Right ventricle myocardium inferior (tissue), 1 donor: Measurements from ENCODE around the gene ARL14EPL. TPM values are rescaled to one million over a fixed set of nuclear protein-coding genes. Genes with fewer than 3 reads are reported as not detected.

Experiments
- ATAC-seq: fragments of 200-7000 bp; cut with Tn5 transposase; one replicate; pipeline ENCODE4 v1.9.1; 2020; ENCODE audit warnings: mild to moderate bottlenecking, moderate library complexity
- DNase-seq: peaks from one replicate; pipeline ENCODE4 v3.0.0; 2021; ENCODE audit errors: missing footprints
- intact Hi-C: fragments of 100-400 bp; cut with DNase I; formaldehyde crosslinking; loops from one replicate; pipeline ENCODE4 v1.11.0; 2022
- long read RNA-seq: library from polyadenylated mRNA; unstranded; transcript quantifications from one replicate; pipeline ENCODE4 v2.0.0, GENCODE V29; 2021
- total RNA-seq: library from RNA; stranded (reverse); fragmentation: NEBNext Ultra II Directional; extraction: Animal tissue kit (Norgen Biotek cat#: 25700); gene quantifications from one replicate; pipeline ENCODE4 v1.2.1, GENCODE V29; 2021
- donor health status: DM: no; HTN: yes; CAD: no; lungs with severe emphysema.

The ARL14EPL gene
- not detected for total RNA-seq
- long read RNA-seq: 0 reads

- intact Hi-C loops: loop anchor here (10.0 kb wide), 1 partner anchor 137 kb away; no protein-coding TSS in a partner anchor
Observed at GRCh38 chr5:116032094-116032517, at the start of gene ARL14EPL. Gene ARL14EPL (plus strand): TSS chr5:116032472. CDS start chr5:116051466, 18,994 bp downstream.

GRCh38 chr5:115983519-115983918 lies 48.8 kb upstream of the ARL14EPL start:
- DNase-seq (no peak), ATAC-seq (no peak)
- intact Hi-C loops: no loop called here

More at GRCh38 chr5:116032094-116032517, at the start of gene ARL14EPL:
- peak; percentile 75 for ATAC-seq
- DNase-seq: no peak

- DNase-seq (no peak), ATAC-seq (no peak)
Observed at GRCh38 chr5:115985802-115986757, 46.2 kb upstream of the ARL14EPL start.

DNA sequence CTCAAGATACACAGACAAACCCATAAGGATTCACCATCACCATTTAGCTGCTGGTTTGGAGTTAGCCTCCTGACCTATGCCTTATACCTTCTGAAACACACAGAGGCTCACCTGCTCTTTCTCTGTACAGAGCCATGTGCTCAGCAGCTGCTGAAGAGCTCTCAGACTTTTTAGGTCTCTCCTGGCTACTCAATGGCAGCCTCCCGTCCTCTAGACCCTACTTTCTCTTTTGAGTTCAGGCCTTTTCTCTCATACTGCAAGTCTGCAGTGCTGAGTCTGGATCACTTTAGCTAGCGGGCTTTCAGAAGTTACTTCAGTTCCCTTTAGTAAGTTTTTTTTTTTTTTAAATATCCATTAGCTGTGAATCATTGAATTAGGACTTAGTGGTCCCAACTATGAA lies 44.3 kb upstream of the ARL14EPL start:
- intact Hi-C loops: no loop called here
- ATAC-seq: no peak

More at GRCh38 chr5:115985802-115986757, 46.2 kb upstream of the ARL14EPL start:
- intact Hi-C loops: no loop called here

DNA sequence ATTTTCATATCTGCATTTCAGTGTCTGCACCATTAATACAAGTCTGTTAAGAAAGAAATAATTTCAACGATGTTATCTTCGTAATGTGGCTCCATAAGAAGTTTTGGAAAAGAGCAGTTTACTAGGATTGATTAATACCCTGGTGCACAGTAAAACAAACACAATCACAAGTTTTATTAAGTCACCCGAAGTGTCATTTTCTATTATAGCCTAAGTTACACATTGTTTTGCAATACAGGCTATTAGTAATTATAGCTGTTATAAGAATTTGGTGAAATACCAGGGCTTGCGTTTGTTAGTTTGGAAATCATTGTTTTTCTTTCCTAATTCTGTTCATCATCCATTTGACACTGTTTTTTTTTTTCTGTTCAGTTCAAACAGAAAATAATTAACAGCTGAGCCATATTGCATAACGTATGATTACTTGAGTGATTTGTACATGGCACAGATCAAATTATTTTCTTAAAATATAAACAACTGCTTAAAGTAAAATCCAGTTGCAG lies 39.4 kb upstream of the ARL14EPL start:
- DNase-seq (no peak), ATAC-seq (no peak)
- intact Hi-C loops: no loop called here

More for the DNA sequence above, 44.3 kb upstream of the ARL14EPL start:
- DNase-seq: no peak

GRCh38 chr5:115995351-115995750 lies 36.9 kb upstream of the ARL14EPL start:
- ATAC-seq: no peak

DNA sequence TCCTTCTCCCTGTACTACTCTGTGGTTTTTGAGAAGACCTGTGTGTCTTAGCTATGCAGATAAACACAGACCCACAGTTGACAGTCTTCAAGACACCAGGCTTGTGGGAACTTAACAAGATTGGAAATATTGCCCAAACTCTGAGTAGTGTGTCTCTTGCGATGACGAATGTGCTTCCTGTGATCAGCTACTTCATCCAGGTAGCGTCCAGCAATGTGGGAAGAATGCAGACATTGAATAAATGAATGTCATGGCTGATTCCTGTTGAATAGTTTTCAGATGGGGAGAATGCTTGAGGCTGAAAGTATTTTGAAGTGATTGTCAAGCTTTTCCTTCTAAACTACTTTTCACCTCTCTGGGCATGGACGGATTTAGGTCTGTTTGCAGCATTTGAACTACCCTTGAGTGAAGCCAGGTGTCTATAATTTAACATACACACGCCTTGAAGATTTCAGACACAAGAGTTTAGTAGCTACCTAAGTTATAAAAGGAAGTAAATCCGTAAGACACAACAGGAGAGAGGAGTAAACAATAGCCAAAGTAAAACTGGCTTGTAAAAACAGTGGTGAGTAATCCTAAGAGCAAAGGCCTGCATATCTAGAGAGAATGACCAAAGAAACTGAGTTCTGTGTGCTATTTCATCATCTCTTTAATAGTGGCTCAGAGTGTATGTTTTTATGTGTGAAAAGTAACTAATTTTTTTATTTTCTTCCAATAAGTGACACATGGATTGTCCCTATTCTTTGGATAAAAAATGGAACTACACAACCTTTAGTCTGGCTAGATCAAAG lies 30.0 kb upstream of the ARL14EPL start:
- intact Hi-C loops: no loop called here
- DNase-seq: no peak
- no peak for ATAC-seq

More at GRCh38 chr5:115995351-115995750, 36.9 kb upstream of the ARL14EPL start:
- DNase-seq: no peak
- intact Hi-C loops: no loop called here

- ATAC-seq: no peak
- intact Hi-C loops: no loop called here
- no peak for DNase-seq
Observed at GRCh38 chr5:116004248-116004647, 28.0 kb upstream of the ARL14EPL start.

DNA sequence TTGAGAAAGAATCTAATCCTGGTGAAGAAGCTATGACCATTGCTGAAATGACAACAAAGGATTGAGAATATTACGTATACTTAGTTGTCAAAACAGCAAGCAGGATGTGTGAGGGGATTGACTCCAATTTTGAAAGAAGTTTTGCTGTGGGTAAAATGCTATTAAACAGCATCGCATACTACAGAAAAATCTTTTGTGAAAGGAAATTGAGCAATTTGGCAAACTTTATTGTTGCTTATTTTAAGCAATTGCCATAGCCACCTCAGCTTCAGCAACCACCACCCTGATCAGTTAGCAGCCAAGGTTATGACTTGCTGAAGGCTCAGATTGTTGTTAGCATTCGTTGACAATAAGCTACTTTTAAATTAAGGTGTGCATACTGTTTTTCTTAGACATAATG lies 22.5 kb upstream of the ARL14EPL start:
- intact Hi-C loops: no loop called here
- no peak for ATAC-seq

GRCh38 chr5:116011046-116011445 lies 21.2 kb upstream of the ARL14EPL start:
- DNase-seq (no peak), ATAC-seq (no peak)
- intact Hi-C loops: no loop called here

More for the DNA sequence above, 22.5 kb upstream of the ARL14EPL start:
- no peak for DNase-seq

DNA sequence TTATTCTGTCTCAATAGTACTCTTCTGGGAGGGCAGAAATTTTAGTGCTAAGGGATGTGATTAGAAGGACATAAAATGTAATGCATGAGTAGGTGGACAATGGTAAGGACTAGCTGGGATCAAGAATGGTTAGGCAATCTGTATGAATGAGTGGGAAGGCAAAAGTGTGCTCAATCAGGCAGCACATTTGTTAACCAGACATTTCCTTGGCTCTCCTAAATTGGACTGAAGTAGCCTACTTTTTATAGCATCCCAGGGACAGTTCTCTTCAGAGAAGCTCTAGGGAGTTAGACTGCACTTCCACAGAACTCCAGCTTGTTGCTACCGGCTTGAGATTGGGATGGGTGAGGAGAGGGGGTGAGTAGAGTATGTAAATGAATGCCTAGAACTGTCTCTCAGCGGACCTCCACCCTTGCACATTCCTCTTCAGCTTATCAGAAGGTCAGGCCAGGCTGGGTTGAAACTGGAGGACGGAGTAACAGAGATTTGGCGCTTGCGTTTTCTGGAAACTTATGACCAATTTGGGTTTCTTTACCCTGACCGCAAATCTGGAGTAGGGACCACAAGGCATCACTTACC lies 19.0 kb upstream of the ARL14EPL start:
- intact Hi-C loops: no loop called here
- ATAC-seq: peak; percentile 75
- no peak for DNase-seq

DNA sequence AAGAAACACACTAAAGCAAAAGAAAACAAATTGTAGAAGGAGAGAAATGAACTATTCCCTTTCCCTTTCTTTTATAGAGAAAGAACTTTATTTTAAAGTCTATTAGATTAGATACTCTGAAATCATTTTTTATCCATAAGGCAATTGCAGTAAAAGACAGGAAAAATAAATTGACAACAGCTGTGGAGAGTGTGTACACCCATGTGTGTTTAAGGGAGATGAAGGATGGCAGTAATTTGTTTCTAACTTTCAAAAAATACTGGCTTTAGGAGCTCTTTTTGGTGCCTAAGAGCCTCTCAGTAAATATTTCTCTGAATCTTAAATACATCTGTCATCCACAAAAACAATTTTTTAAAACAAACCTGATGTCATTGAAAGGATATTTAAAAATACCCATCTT lies 18.3 kb upstream of the ARL14EPL start:
- intact Hi-C loops: no loop called here
- no peak for DNase-seq

GRCh38 chr5:116023619-116024018 lies 8.7 kb upstream of the ARL14EPL start:
- ATAC-seq: no peak
- intact Hi-C loops: no loop called here
- DNase-seq: no peak

More for the DNA sequence above, 18.3 kb upstream of the ARL14EPL start:
- ATAC-seq: no peak

DNA sequence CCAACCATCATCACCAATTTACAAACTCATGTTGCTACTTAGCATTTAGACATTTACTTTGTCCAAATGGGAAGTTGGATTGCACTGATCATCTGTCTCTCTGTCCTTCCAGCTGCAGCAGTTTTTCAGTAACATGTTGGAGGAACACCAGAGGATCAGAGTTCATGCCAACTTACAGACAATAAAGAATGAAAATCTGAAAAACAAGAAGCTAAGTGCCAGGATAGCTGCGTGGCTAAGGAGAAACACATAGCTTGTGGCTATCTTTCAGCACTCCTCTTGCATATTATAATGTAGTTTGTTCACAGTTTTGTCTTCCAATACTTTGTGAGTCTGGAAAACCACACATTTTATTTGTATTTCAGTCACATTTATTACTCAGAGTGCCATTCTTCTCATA lies 6.4 kb upstream of the ARL14EPL start:
- ATAC-seq (no peak), DNase-seq (no peak)
- intact Hi-C loops: no loop called here

- ATAC-seq: no peak
- intact Hi-C loops: loop anchor here (10.0 kb wide), 1 partner anchor 138 kb away; no protein-coding TSS in a partner anchor
- DNase-seq: no peak
Observed at GRCh38 chr5:116032991-116033390, 719 bp downstream of the ARL14EPL start.

- no peak for DNase-seq
- no peak for ATAC-seq
- intact Hi-C loops: loop anchor here (10.0 kb wide), 1 partner anchor 140 kb away; no protein-coding TSS in a partner anchor
Observed at GRCh38 chr5:116035123-116035522, 2.9 kb downstream of the ARL14EPL start.

- no peak for DNase-seq
- intact Hi-C loops: loop anchor here (10.0 kb wide), 1 partner anchor 143 kb away; no protein-coding TSS in a partner anchor
- no peak for ATAC-seq
Observed at GRCh38 chr5:116037236-116037822, 5.1 kb downstream of the ARL14EPL start.

DNA sequence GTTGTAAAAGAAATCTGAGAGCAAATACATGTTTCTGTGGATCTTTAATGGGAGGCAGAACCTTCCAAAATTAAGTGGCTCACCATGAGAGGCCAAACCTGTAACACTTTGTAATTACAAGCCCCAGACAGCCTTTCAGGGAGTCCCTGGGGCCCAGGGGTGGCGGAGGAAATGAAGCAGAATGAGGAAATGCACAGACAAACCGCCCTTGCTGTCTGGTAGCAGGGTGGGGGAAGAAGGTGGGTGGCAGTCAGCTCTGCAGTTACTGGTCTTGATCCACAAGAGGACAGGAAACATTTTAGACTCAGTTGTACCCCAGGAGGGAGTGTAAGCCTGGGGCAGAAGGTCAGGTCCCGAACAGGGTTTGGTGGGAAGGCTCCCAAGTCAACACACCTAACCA lies 6.5 kb downstream of the ARL14EPL start:
- DNase-seq (peak; percentile 68), ATAC-seq (no peak)
- intact Hi-C loops: loop anchor here (10.0 kb wide), 1 partner anchor 144 kb away; no protein-coding TSS in a partner anchor
